HEK293 (cell line): ENCODE results near the gene CHST15.

Experiments used
- MEIS1 ChIP-seq: sonication (generic); formaldehyde crosslinking; IDR thresholded peaks from 2 replicates; pipeline ENCODE4 v1.8.1; 2022; ENCODE audit warnings: missing genetic modification reagents, mild to moderate bottlenecking, borderline replicate concordance
- SP7 ChIP-seq: fragments of 450-650 bp; formaldehyde crosslinking; IDR thresholded peaks from 2 replicates; pipeline ENCODE4 v1.5.1; 2016; ENCODE audit warnings: missing biosample characterization, missing genetic modification characterization
- TRIM28 ChIP-seq: IDR thresholded peaks from 2 replicates; pipeline ENCODE4 v1.6.1; 2011; ENCODE audit warnings: low read length, control low read depth, borderline replicate concordance
- ZBTB20 ChIP-seq: fragments of 450-650 bp; formaldehyde crosslinking; IDR thresholded peaks from 2 replicates; pipeline ENCODE4 v1.5.1; 2016; ENCODE audit warnings: missing biosample characterization, missing genetic modification characterization
- ZBTB21 ChIP-seq: fragments of 450-650 bp; formaldehyde crosslinking; IDR thresholded peaks from 2 replicates; pipeline ENCODE4 v1.5.1; 2017; ENCODE audit warnings: missing biosample characterization, missing genetic modification characterization
- ZFP69B ChIP-seq: fragments of 450-650 bp; formaldehyde crosslinking; IDR thresholded peaks from 2 replicates; pipeline ENCODE4 v1.5.1; 2016; ENCODE audit warnings: missing biosample characterization, missing genetic modification characterization
- ZNF146 ChIP-seq: fragments of 450-650 bp; formaldehyde crosslinking; IDR thresholded peaks from 2 replicates; pipeline ENCODE4 v1.5.1; 2016; ENCODE audit warnings: missing biosample characterization, missing genetic modification characterization
- ZNF157 ChIP-seq: fragments of 450-650 bp; formaldehyde crosslinking; IDR thresholded peaks from 2 replicates; pipeline ENCODE4 v1.5.1; 2016; ENCODE audit warnings: missing biosample characterization, missing genetic modification characterization
- ZNF184 ChIP-seq: fragments of 450-650 bp; IDR thresholded peaks from 2 replicates; pipeline ENCODE4 v1.5.1; 2018; ENCODE audit warnings: missing biosample characterization, mild to moderate bottlenecking, missing genetic modification characterization
- ZNF2 ChIP-seq: fragments of 450-650 bp; formaldehyde crosslinking; IDR thresholded peaks from 2 replicates; pipeline ENCODE4 v1.5.1; 2016; ENCODE audit warnings: missing biosample characterization, missing genetic modification characterization
- ZNF274 ChIP-seq, 2 experiments: fragments of 200-500 bp in 1 of 2; fragments of 450-650 bp in 1 of 2; sonication (Bioruptor generic) in 1 of 2; formaldehyde crosslinking in 1 of 2; IDR thresholded peaks; 2 replicates each; pipeline versions ENCODE4 v1.5.1 to v1.6.1; 2014 to 2016; ENCODE audit warnings: borderline replicate concordance in 1 of 2, inconsistent platforms in 1 of 2, low read length in 1 of 2, missing biosample characterization in 1 of 2, missing genetic modification characterization in 1 of 2
- ZNF341 ChIP-seq: fragments of 450-650 bp; formaldehyde crosslinking; IDR thresholded peaks from 2 replicates; pipeline ENCODE4; 2016; ENCODE audit warnings: low read depth, missing biosample characterization, missing genetic modification characterization
- ZNF354C ChIP-seq: fragments of 450-650 bp; formaldehyde crosslinking; IDR thresholded peaks from 2 replicates; pipeline ENCODE4 v1.5.1; 2016; ENCODE audit warnings: missing biosample characterization, missing genetic modification characterization, low read depth, borderline replicate concordance
- ZNF416 ChIP-seq: fragments of 450-650 bp; formaldehyde crosslinking; IDR thresholded peaks from 2 replicates; pipeline ENCODE4 v1.5.1; 2016; ENCODE audit warnings: missing biosample characterization, missing genetic modification characterization
- ZNF585B ChIP-seq: fragments of 450-650 bp; formaldehyde crosslinking; IDR thresholded peaks from 2 replicates; pipeline ENCODE4 v1.5.1; 2016; ENCODE audit warnings: missing biosample characterization, missing genetic modification characterization
- ZNF610 ChIP-seq: fragments of 450-650 bp; formaldehyde crosslinking; IDR thresholded peaks from 2 replicates; pipeline ENCODE4 v1.5.1; 2016; ENCODE audit warnings: missing biosample characterization, missing genetic modification characterization, borderline replicate concordance
- ZNF626 ChIP-seq: fragments of 450-650 bp; sonication (Bioruptor Pico); formaldehyde crosslinking; IDR thresholded peaks from 2 replicates; pipeline ENCODE4 v1.5.1; 2018; ENCODE audit warnings: missing biosample characterization, missing genetic modification characterization, inconsistent platforms
- ZNF701 ChIP-seq: fragments of 450-650 bp; formaldehyde crosslinking; IDR thresholded peaks from 2 replicates; pipeline ENCODE4 v1.5.1; 2016; ENCODE audit warnings: missing biosample characterization, missing genetic modification characterization
- ZNF76 ChIP-seq: fragments of 450-650 bp; formaldehyde crosslinking; IDR thresholded peaks from 2 replicates; pipeline ENCODE4; 2016; ENCODE audit warnings: low read depth, missing biosample characterization, missing genetic modification characterization, borderline replicate concordance
- ZNF776 ChIP-seq: fragments of 450-650 bp; formaldehyde crosslinking; IDR thresholded peaks from 2 replicates; pipeline ENCODE4 v1.5.0; 2017; ENCODE audit warnings: missing biosample characterization, missing genetic modification characterization, borderline replicate concordance
- ZSCAN30 ChIP-seq: fragments of 450-650 bp; IDR thresholded peaks from 2 replicates; pipeline ENCODE4 v1.5.1; 2018; ENCODE audit warnings: missing biosample characterization, mild to moderate bottlenecking, missing genetic modification characterization, moderate library complexity
- TF ChIP-seq, protein P1 (sequence below): fragments of 450-650 bp; IDR thresholded peaks from 2 replicates; pipeline ENCODE4 v1.5.1; 2018; ENCODE audit warnings: missing biosample characterization, mild to moderate bottlenecking, missing genetic modification characterization
- TF ChIP-seq, protein P2 (sequence below): fragments of 450-650 bp; formaldehyde crosslinking; IDR thresholded peaks from 2 replicates; pipeline ENCODE4 v1.5.1; 2017; ENCODE audit warnings: missing biosample characterization, missing genetic modification characterization
- TF ChIP-seq, protein P3 (sequence below): fragments of 450-650 bp; formaldehyde crosslinking; IDR thresholded peaks from 2 replicates; pipeline ENCODE4 v1.5.1; 2016; ENCODE audit warnings: missing biosample characterization, missing genetic modification characterization, borderline replicate concordance
- TF ChIP-seq, protein P4 (sequence below): fragments of 450-650 bp; formaldehyde crosslinking; IDR thresholded peaks from 2 replicates; pipeline ENCODE4 v1.5.1; 2016; ENCODE audit warnings: missing biosample characterization, missing genetic modification characterization, low read depth
- TF ChIP-seq, protein P5 (sequence below): fragments of 450-650 bp; formaldehyde crosslinking; IDR thresholded peaks from 2 replicates; pipeline ENCODE4 v1.5.1; 2017; ENCODE audit warnings: missing biosample characterization, mild to moderate bottlenecking, missing genetic modification characterization, moderate library complexity
- TF ChIP-seq, protein P6 (sequence below): fragments of 450-650 bp; formaldehyde crosslinking; IDR thresholded peaks from 2 replicates; pipeline ENCODE4 v1.5.1; 2016; ENCODE audit warnings: missing biosample characterization, missing genetic modification characterization

Gene CHST15

DNA sequence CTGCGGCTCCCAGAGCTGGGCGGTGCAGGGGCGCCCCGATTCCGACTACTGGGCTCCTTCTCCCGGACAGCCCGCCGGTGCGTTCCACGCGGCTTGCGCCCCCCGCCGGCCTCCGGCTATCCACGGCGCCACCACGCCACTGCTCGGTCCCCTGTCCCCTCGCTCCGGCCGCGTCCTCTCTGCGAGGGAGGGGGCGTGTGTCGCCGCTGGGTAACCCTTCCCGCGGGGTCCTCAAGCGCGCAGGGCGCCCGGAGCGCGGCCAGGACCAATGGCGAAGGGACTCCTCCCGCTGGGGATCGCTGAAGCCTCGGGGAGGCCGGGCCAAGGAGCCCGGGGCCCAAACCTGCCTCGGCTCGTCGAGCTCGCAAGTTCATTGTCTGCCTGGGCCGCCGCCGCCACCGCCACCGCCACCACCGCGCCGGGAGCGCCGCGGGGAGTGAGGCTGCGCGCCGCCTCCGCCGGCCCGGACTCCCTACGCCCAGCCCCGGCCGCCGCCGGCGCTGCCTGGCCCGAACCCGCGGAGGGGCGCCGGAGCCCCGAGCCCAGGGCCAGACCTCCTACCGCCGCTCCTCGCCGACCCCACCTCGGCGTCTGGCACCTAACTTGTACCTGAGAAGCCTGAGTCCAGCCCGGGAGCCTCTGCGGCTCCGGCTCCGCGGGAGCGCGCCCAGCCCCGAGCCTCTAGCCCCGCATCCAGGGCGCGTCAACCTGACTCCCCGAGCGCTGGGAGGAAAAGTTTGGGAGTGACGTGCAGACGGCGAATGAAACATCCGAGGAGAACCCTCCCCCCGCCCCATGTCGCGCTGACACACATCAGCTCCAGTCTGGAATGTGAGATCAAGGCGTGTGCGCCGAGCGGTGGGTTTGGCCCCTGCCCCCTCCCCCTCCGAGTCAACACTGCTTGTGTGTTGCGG, at the start of gene CHST15 (continued):
- TF ChIP-seq ZNF274 (IDR thresholded peaks at IDR 0.05; ENCODE audit: low read length): no peak
- no peak for TF ChIP-seq ZNF274 (tag by site-specific recombination; IDR thresholded peaks at IDR 0.05; ENCODE audit: borderline replicate concordance)
- no peak for TF ChIP-seq ZNF776 (tag by site-specific recombination)
- TF ChIP-seq, protein P1, sequence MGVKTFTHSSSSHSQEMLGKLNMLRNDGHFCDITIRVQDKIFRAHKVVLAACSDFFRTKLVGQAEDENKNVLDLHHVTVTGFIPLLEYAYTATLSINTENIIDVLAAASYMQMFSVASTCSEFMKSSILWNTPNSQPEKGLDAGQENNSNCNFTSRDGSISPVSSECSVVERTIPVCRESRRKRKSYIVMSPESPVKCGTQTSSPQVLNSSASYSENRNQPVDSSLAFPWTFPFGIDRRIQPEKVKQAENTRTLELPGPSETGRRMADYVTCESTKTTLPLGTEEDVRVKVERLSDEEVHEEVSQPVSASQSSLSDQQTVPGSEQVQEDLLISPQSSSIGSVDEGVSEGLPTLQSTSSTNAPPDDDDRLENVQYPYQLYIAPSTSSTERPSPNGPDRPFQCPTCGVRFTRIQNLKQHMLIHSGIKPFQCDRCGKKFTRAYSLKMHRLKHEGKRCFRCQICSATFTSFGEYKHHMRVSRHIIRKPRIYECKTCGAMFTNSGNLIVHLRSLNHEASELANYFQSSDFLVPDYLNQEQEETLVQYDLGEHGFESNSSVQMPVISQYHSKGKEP (tag by site-specific recombination): no peak
- TF ChIP-seq ZNF146: no peak
- no peak for TF ChIP-seq ZNF354C (tag by site-specific recombination)
- TF ChIP-seq ZNF2 (tag by site-specific recombination): no peak
- TF ChIP-seq ZNF157: no peak
- no peak; the same call in 1 of the 2 replicates for TF ChIP-seq ZSCAN30 (tag by site-specific recombination)
- 0 out of 2 replicates have a peak, but pooled peaks have one; percentile 27 for TF ChIP-seq ZNF610
- no peak; the same call in 1 of the 2 replicates for TF ChIP-seq ZNF341 (tag by site-specific recombination)
- no peak; the same call in 1 of the 2 replicates for TF ChIP-seq SP7 (tag by site-specific recombination)
- 0 out of 2 replicates have a peak, but pooled peaks have one; percentile 34 for TF ChIP-seq ZBTB21 (tag by site-specific recombination)
- no peak for TF ChIP-seq MEIS1 (CRISPR knock-in tag)
- TF ChIP-seq, protein P2, sequence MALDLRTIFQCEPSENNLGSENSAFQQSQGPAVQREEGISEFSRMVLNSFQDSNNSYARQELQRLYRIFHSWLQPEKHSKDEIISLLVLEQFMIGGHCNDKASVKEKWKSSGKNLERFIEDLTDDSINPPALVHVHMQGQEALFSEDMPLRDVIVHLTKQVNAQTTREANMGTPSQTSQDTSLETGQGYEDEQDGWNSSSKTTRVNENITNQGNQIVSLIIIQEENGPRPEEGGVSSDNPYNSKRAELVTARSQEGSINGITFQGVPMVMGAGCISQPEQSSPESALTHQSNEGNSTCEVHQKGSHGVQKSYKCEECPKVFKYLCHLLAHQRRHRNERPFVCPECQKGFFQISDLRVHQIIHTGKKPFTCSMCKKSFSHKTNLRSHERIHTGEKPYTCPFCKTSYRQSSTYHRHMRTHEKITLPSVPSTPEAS (tag by site-specific recombination): no peak
- TF ChIP-seq ZFP69B (tag by site-specific recombination): no peak; the same call in 1 of the 2 replicates
- TF ChIP-seq, protein P3, sequence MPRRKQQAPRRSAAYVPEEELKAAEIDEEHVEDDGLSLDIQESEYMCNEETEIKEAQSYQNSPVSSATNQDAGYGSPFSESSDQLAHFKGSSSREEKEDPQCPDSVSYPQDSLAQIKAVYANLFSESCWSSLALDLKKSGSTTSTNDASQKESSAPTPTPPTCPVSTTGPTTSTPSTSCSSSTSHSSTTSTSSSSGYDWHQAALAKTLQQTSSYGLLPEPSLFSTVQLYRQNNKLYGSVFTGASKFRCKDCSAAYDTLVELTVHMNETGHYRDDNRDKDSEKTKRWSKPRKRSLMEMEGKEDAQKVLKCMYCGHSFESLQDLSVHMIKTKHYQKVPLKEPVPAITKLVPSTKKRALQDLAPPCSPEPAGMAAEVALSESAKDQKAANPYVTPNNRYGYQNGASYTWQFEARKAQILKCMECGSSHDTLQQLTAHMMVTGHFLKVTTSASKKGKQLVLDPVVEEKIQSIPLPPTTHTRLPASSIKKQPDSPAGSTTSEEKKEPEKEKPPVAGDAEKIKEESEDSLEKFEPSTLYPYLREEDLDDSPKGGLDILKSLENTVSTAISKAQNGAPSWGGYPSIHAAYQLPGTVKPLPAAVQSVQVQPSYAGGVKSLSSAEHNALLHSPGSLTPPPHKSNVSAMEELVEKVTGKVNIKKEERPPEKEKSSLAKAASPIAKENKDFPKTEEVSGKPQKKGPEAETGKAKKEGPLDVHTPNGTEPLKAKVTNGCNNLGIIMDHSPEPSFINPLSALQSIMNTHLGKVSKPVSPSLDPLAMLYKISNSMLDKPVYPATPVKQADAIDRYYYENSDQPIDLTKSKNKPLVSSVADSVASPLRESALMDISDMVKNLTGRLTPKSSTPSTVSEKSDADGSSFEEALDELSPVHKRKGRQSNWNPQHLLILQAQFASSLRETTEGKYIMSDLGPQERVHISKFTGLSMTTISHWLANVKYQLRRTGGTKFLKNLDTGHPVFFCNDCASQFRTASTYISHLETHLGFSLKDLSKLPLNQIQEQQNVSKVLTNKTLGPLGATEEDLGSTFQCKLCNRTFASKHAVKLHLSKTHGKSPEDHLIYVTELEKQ (tag by site-specific recombination): peak; percentile 33; the same call in 1 of the 2 replicates
- TF ChIP-seq, protein P4, sequence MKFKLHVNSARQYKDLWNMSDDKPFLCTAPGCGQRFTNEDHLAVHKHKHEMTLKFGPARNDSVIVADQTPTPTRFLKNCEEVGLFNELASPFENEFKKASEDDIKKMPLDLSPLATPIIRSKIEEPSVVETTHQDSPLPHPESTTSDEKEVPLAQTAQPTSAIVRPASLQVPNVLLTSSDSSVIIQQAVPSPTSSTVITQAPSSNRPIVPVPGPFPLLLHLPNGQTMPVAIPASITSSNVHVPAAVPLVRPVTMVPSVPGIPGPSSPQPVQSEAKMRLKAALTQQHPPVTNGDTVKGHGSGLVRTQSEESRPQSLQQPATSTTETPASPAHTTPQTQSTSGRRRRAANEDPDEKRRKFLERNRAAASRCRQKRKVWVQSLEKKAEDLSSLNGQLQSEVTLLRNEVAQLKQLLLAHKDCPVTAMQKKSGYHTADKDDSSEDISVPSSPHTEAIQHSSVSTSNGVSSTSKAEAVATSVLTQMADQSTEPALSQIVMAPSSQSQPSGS (tag by site-specific recombination): no peak
- TF ChIP-seq ZNF701: no peak
- no peak for TF ChIP-seq ZNF416 (tag by site-specific recombination)
- TF ChIP-seq ZNF184 (tag by site-specific recombination): no peak
- TF ChIP-seq ZNF626 (tag by site-specific recombination): no peak
- peak; percentile 57; the same call in 1 of the 2 replicates for TF ChIP-seq ZBTB20 (tag by site-specific recombination)
- TF ChIP-seq, protein P5, sequence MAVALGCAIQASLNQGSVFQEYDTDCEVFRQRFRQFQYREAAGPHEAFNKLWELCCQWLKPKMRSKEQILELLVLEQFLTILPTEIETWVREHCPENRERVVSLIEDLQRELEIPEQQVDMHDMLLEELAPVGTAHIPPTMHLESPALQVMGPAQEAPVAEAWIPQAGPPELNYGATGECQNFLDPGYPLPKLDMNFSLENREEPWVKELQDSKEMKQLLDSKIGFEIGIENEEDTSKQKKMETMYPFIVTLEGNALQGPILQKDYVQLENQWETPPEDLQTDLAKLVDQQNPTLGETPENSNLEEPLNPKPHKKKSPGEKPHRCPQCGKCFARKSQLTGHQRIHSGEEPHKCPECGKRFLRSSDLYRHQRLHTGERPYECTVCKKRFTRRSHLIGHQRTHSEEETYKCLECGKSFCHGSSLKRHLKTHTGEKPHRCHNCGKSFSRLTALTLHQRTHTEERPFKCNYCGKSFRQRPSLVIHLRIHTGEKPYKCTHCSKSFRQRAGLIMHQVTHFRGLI (tag by site-specific recombination): no peak
- no peak for TF ChIP-seq TRIM28
- no peak for TF ChIP-seq ZNF585B (tag by site-specific recombination)
- no peak; the same call in 1 of the 2 replicates for TF ChIP-seq ZNF76 (tag by site-specific recombination)
- TF ChIP-seq, protein P6, sequence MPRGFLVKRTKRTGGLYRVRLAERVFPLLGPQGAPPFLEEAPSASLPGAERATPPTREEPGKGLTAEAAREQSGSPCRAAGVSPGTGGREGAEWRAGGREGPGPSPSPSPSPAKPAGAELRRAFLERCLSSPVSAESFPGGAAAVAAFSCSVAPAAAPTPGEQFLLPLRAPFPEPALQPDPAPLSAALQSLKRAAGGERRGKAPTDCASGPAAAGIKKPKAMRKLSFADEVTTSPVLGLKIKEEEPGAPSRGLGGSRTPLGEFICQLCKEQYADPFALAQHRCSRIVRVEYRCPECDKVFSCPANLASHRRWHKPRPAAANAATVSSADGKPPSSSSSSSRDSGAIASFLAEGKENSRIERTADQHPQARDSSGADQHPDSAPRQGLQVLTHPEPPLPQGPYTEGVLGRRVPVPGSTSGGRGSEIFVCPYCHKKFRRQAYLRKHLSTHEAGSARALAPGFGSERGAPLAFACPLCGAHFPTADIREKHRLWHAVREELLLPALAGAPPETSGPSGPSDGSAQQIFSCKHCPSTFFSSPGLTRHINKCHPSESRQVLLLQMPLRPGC: no peak
